Measurements from ENCODE around the gene CDH9.

Gene CDH9

DNA sequence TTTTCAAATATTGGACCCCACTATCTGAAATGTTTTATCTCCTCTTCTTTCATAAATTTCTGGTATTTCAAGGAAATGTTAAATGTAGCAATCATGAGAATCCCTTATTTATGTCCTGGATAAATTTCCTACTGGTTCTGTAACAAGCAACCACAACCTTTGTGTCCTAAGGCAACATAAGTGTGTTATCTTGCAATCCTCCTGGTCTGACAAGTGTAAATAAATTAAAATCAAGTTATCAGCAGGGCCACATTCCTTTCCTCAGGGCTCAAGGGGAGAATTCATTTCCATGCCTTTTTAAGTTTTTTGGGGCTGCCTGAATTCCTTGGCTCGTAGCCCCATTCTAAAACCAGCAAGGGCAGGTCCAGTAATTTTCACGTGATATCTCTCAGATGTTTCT lies 83.2 kb downstream of the CDH9 start:
- DNase-seq (ENCODE audit: low read depth): no peak
- TF ChIP-seq, protein P1, sequence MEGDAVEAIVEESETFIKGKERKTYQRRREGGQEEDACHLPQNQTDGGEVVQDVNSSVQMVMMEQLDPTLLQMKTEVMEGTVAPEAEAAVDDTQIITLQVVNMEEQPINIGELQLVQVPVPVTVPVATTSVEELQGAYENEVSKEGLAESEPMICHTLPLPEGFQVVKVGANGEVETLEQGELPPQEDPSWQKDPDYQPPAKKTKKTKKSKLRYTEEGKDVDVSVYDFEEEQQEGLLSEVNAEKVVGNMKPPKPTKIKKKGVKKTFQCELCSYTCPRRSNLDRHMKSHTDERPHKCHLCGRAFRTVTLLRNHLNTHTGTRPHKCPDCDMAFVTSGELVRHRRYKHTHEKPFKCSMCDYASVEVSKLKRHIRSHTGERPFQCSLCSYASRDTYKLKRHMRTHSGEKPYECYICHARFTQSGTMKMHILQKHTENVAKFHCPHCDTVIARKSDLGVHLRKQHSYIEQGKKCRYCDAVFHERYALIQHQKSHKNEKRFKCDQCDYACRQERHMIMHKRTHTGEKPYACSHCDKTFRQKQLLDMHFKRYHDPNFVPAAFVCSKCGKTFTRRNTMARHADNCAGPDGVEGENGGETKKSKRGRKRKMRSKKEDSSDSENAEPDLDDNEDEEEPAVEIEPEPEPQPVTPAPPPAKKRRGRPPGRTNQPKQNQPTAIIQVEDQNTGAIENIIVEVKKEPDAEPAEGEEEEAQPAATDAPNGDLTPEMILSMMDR (IDR thresholded peaks at IDR 0.05; ENCODE audit: low read depth, low read length, missing control alignments): no peak
- H3K4me3 ChIP-seq (ENCODE audit: low read depth, low read length): no peak overlapping the region

DNA sequence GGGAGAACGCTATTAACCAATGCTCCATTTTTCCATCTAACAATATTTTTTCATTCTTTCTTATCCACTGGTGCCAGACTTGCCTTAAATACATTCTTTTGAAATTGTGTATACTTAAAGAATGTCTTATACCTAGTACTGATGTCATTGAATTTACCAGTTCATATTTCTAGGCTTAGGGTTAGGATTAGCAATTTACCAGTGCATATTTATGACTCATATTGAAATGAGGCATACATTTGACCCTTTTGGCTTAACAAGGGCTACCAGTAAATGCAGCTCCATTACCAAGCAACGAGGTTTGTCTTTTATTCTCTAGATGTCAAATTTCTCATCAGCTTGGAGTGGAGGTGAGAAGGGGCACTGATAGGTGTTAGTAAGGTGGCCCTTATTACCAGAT lies 89.5 kb downstream of the CDH9 start:
- TF ChIP-seq, protein P1 (IDR thresholded peaks at IDR 0.05; ENCODE audit: low read depth, low read length, missing control alignments): no peak
- no peak for DNase-seq (ENCODE audit: low read depth)

DNA sequence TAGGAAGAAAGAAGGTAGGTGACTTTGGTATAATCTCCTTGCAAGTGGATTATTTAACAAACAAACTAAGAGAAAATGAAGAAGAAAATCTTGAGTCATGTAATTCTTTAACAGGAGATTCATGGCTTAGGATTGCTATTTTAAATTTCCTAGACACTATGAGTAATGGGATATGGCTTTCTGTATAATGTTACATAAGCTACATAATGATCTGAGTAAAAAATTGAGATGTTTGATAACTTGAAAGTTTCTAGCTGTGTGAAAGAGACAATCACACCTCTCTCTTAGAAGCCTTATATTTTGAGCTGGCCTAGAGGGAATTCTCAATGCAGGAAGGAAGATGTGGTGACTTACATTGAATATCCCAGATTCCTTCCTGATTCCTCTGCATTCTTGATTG lies 92.5 kb downstream of the CDH9 start:
- H3K4me3 ChIP-seq (ENCODE audit: low read depth, low read length): no peak overlapping the region
- no peak for DNase-seq (ENCODE audit: low read depth)
- TF ChIP-seq, protein P1 (IDR thresholded peaks at IDR 0.05; ENCODE audit: low read depth, low read length, missing control alignments): no peak

More for the DNA sequence above, 89.5 kb downstream of the CDH9 start:
- no peak overlapping the region for H3K4me3 ChIP-seq (ENCODE audit: low read depth, low read length)

DNA sequence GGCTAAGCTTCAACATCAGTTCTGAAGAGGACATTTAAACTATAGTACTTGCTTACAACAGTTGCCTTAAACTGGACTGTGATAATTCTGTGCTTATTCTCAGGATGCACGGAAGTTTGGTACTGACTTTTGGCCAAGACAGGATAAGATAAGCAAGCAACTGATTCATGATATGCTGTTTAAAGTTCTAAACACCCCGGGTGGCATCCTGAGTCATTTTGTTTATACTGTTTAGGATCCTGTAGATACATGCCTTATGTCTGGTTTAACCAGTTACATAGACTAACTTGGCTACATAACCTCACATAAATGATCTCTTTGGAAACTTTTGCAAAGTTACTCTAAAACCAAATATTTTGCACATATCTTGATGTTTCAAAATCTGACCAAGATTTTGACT lies 95.9 kb downstream of the CDH9 start:
- no peak overlapping the region for H3K4me3 ChIP-seq (ENCODE audit: low read depth, low read length)
- TF ChIP-seq, protein P1 (IDR thresholded peaks at IDR 0.05; ENCODE audit: low read depth, low read length, missing control alignments): no peak
- no peak for DNase-seq (ENCODE audit: low read depth)

DNA sequence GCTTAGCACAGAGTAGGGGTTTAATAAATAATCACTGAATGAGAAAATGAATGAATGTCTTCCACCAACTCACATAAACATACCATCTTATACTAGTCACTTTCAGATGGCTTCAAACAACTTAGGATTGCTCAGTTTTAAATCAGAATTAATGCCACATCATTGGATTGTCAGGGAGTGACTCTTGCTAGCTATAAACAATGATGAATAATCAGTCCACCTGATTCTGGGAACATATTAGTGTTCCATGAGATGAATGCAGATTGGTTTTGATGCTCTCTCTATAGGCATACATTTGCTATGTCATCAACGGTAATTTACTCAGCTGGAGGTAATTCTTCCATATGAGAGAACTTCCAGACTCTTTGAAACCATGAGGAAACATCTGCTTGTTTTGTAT lies 97.4 kb downstream of the CDH9 start:
- no peak for DNase-seq (ENCODE audit: low read depth)
- H3K4me3 ChIP-seq (ENCODE audit: low read depth, low read length): no peak overlapping the region
- TF ChIP-seq, protein P1 (IDR thresholded peaks at IDR 0.05; ENCODE audit: low read depth, low read length, missing control alignments): no peak

DNA sequence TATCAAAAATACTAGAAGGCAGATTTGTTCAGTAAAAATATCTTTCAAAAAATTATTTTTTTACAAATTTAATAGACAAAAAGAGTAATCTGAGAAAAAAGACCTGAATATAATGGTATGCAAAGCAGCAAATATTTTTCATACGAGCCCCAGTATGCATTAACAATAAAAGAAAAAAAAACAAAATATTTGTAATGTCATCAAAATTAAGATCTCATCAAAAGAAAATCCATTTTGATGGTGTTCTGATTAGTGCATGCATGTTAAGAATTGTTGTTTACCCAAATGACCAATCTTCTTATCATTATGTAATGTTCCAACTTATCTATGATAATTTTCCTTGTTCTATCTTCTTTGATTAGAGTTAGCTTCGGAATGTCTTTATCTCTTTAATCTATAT lies 106.1 kb downstream of the CDH9 start:
- TF ChIP-seq, protein P1 (IDR thresholded peaks at IDR 0.05; ENCODE audit: low read depth, low read length, missing control alignments): no peak
- no peak overlapping the region for H3K4me3 ChIP-seq (ENCODE audit: low read depth, low read length)
- DNase-seq (ENCODE audit: low read depth): no peak

DNA sequence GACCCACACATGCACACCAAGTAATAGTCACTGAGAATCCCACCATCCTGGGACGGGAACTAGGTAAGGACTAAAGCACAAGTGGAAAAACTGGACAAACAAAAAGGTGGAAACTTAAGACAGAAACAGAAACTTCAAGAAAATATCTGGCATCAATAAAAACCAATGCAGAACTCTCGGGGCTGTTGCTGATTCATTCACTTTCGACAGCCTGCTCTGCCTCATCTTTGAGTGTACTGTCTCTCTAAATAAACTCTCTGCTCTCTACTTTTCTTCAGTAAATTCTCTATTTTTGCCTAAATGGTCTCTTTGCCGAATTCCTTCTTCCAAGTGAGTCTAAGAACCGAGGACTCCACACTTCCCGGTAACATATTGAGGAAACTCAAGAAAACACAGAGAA lies 116.9 kb downstream of the CDH9 start:
- TF ChIP-seq, protein P1 (IDR thresholded peaks at IDR 0.05; ENCODE audit: low read depth, low read length, missing control alignments): no peak
- no peak for DNase-seq (ENCODE audit: low read depth)

More for the DNA sequence above, 116.9 kb downstream of the CDH9 start:
- H3K4me3 ChIP-seq (ENCODE audit: low read depth, low read length): no peak overlapping the region
